B cell (primary cell): ENCODE results near the gene MPDZ. TPM values are rescaled to one million over a fixed set of nuclear protein-coding genes. Genes with fewer than 3 reads are reported as not detected.

Experiments used
- ATAC-seq: fragments of 200-7000 bp; cut with Tn5 transposase; one replicate; pipeline ENCODE4 v1.10.0; 2021; ENCODE audit warnings: low read depth, mild to moderate bottlenecking, moderate number of reproducible peaks, moderate library complexity
- CTCF ChIA-PET: fragments of 350-600 bp; sonication (Branson Sonifier 250); formaldehyde crosslinking; loops from one replicate; lab custom pipeline; 2021; ENCODE audit warnings: antibody characterized with exemption, inconsistent platforms; lab: Charles Lee
- POLR2A ChIA-PET: fragments of 350-600 bp; sonication (Branson Sonifier 250); formaldehyde crosslinking; loops from one replicate; lab custom pipeline; 2021; ENCODE audit warnings: antibody characterized with exemption; lab: Charles Lee
- DNase-seq: peaks from one replicate; pipeline ENCODE4 v3.0.0; 2013
- H2AFZ ChIP-seq: 2 replicates; pipeline ENCODE4 v1.6.1; 2012; ENCODE audit warnings: mild to moderate bottlenecking, low read depth, low read length; ENCODE audit not compliant: insufficient read depth, poor library complexity, severe bottlenecking
- H3K27ac ChIP-seq, 2 donors: 1 replicate in 1 of 2; 2 replicates in 1 of 2; pipeline ENCODE4 v1.5.1; 2012 to 2013; ENCODE audit warnings: low read length in 2 of 2, mild to moderate bottlenecking in 2 of 2, moderate library complexity in 1 of 2
- H3K27me3 ChIP-seq, 4 experiments: fragments of 200-600 bp in 1 of 4; sonication (generic) in 1 of 4; replicated peaks in 1 of 4; 1 replicate in 2 of 4; 2 replicates in 2 of 4; pipeline versions ENCODE4 v1.6.1 to v1.7.0; 2013 to 2016; ENCODE audit warnings: low read length in 3 of 4, mild to moderate bottlenecking in 2 of 4, mixed read lengths in 1 of 4, moderate library complexity in 1 of 4; ENCODE audit not compliant: insufficient read depth in 4 of 4, control insufficient read depth in 3 of 4; ENCODE audit errors: control extremely low read depth in 1 of 4
- H3K36me3 ChIP-seq, 2 experiments: replicated peaks in 1 of 2; 1 replicate in 1 of 2; 2 replicates in 1 of 2; pipeline versions ENCODE4 v1.6.1 to v1.7.1; 2013; ENCODE audit warnings: low read length in 1 of 2; ENCODE audit not compliant: insufficient read depth in 2 of 2, control insufficient read depth in 1 of 2; ENCODE audit errors: control extremely low read depth in 1 of 2, extremely low read depth in 1 of 2
- H3K4me1 ChIP-seq, 2 donors: fragments of 200-600 bp in 1 of 2; sonication (generic) in 1 of 2; 1 replicate in 1 of 2; 2 replicates in 1 of 2; pipeline versions ENCODE4 v1.5.1 to v1.6.1; 2013 to 2017; ENCODE audit warnings: low read length in 2 of 2; ENCODE audit not compliant: control insufficient read depth in 2 of 2, insufficient read depth in 2 of 2
- H3K4me2 ChIP-seq: replicated peaks from 2 replicates; pipeline ENCODE3; 2012; ENCODE audit warnings: mild to moderate bottlenecking, low read depth, low read length; ENCODE audit not compliant: poor library complexity, severe bottlenecking
- H3K4me3 ChIP-seq, 5 experiments: fragments of 200-600 bp in 1 of 5; sonication (generic) in 1 of 5; 1 replicate in 3 of 5; 2 replicates in 2 of 5; pipeline versions ENCODE4 v1.5.1 to v1.7.0; 2011 to 2016; ENCODE audit warnings: low read length in 4 of 5, mild to moderate bottlenecking in 4 of 5, low read depth in 2 of 5, control low read depth in 1 of 5, moderate library complexity in 1 of 5; ENCODE audit not compliant: insufficient read depth in 1 of 5; ENCODE audit errors: control extremely low read depth in 1 of 5, extremely low read depth in 1 of 5
- H3K79me2 ChIP-seq: fragments of 200-600 bp; sonication (generic); one replicate; pipeline ENCODE4 v1.6.0; 2016; ENCODE audit warnings: low read length; ENCODE audit not compliant: control insufficient read depth, insufficient read depth
- H3K9ac ChIP-seq: fragments of 200-600 bp; sonication (generic); 2 replicates; pipeline ENCODE4 v1.6.1; 2017; ENCODE audit warnings: mild to moderate bottlenecking, low read length, moderate library complexity
- H3K9me3 ChIP-seq, 3 donors: one replicate each; pipeline versions ENCODE4 v1.6.1 to v1.7.1; 2013; ENCODE audit warnings: low read length in 2 of 3; ENCODE audit not compliant: control insufficient read depth in 2 of 3, insufficient read depth in 1 of 3; ENCODE audit errors: control extremely low read depth in 1 of 3
- H4K20me1 ChIP-seq: 2 replicates; pipeline ENCODE4 v1.6.0; 2012; ENCODE audit warnings: mild to moderate bottlenecking, low read length; ENCODE audit not compliant: insufficient read depth, control insufficient read depth, poor library complexity, severe bottlenecking
- H3K27ac Mint-ChIP-seq: one replicate; pipeline ENCODE4 v1.8.0; 2021; ENCODE audit warnings: mixed read lengths
- H3K27me3 Mint-ChIP-seq: one replicate; pipeline ENCODE4 v1.8.0; 2021; ENCODE audit warnings: mixed read lengths
- H3K4me1 Mint-ChIP-seq: one replicate; pipeline ENCODE4 v1.8.0; 2021; ENCODE audit warnings: mixed read lengths
- H3K4me3 Mint-ChIP-seq: one replicate; pipeline ENCODE4 v1.8.0; 2021; ENCODE audit warnings: mixed read lengths
- H3K9me3 Mint-ChIP-seq: one replicate; pipeline ENCODE4 v1.8.0; 2022; ENCODE audit warnings: mixed read lengths; ENCODE audit not compliant: insufficient read depth
- CTCF ChIP-seq: fragments of 200-600 bp; IDR thresholded peaks from one replicate; pipeline ENCODE4 v1.8.0; 2022; ENCODE audit warnings: antibody characterized with exemption, mild to moderate bottlenecking
- EZH2 ChIP-seq: IDR thresholded peaks from 2 replicates; pipeline ENCODE4 v1.6.1; 2012; ENCODE audit warnings: borderline replicate concordance, low read depth, mild to moderate bottlenecking, moderate library complexity, low read length; ENCODE audit not compliant: insufficient read depth, poor library complexity, severe bottlenecking
- WGBS: methylation state at CpG from one replicate; pipeline ENCODE4 v1.1.5; 2013; ENCODE audit warnings: missing lambda C conversion rate; ENCODE audit not compliant: insufficient coverage; 5-methylcytosine and 5-hydroxymethylcytosine counted together
- intact Hi-C: fragments of 100-400 bp; cut with micrococcal nuclease; formaldehyde crosslinking; loops from one replicate; pipeline ENCODE4 v1.10.0; 2022
- polyA plus RNA-seq: library from polyadenylated mRNA; depleted of rRNA; stranded (reverse); fragments of >200 nt; gene quantifications from 2 replicates; pipeline ENCODE4 v1.2.3, GENCODE V29; 2012
- total RNA-seq, 2 donors: library from RNA; stranded (reverse); fragments of 120-200 nt in 1 of 2; gene quantifications; 1 replicate in 1 of 2; 2 replicates in 1 of 2; pipeline versions ENCODE4 v1.2.3 to v1.2.4, GENCODE V29; 2013 to 2022

MPDZ gene
- total and polyA plus RNA-seq, 2 donors (not counting 1 experiment from before 2014, with no cell fraction given): not detected

GRCh38 chr9:13158986-13159385 lies 120.5 kb downstream of the MPDZ start:
- H3K4me1 Mint-ChIP-seq: no peaks in the 10 kb centered on the region
- H3K4me3 Mint-ChIP-seq: no peak overlapping the region
- no peak overlapping the region for H2AFZ ChIP-seq
- no peaks in the 10 kb centered on the region for H3K4me1 ChIP-seq
- H3K9me3 ChIP-seq: no peaks in the 10 kb centered on the region
- WGBS: 93% methylated on average over 2 of the region's 3 CpGs
- H3K4me2 ChIP-seq: no peak overlapping the region
- no peak overlapping the region for H3K27ac Mint-ChIP-seq
- H3K9ac ChIP-seq: no peak overlapping the region
- no peak for DNase-seq
- H3K27me3 Mint-ChIP-seq: no peaks in the 10 kb centered on the region
- ATAC-seq: no peak
- ChIA-PET POLR2A (no interaction called here), CTCF (no interaction called here)
- H3K4me3 ChIP-seq: no peak overlapping the region
- H4K20me1 ChIP-seq: no peaks in the 10 kb centered on the region
- TF ChIP-seq CTCF (no peak), EZH2 (no peak)
- no peaks in the 10 kb centered on the region for H3K79me2 ChIP-seq
- no peaks in the 10 kb centered on the region for H3K27me3 ChIP-seq
- no peaks in the 10 kb centered on the region for H3K9me3 Mint-ChIP-seq
- intact Hi-C loops: no loop called here
- no peak overlapping the region for H3K27ac ChIP-seq
- H3K36me3 ChIP-seq: no peaks in the 10 kb centered on the region

DNA sequence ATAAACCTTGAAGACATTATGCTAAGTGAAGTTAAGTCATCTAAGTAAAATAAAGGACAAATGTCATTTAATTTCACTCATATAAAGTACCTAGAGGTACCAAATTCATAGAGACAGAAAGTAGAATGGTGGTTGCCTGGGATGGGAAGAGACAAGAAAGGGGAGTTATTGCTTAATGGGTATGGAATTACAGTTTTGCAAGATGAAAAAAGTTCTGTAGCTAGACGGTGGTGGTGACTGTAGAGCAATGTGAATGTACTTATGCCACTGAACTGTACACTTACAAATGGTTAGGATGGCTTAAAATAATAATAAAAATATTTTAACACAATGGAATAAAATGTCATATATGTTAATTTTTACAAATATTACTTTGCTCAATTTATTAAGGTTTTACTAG lies 128.0 kb downstream of the MPDZ start:
- Mint-ChIP-seq H3K27ac (no peak overlapping the region), H3K9me3 (peaks cover 7% of the 10 kb centered on the region), H3K27me3 (no peaks in the 10 kb centered on the region), H3K4me3 (no peak overlapping the region), H3K4me1 (no peaks in the 10 kb centered on the region)
- ChIA-PET CTCF (no interaction called here), POLR2A (no interaction called here)
- no peak overlapping the region for H3K4me2 ChIP-seq
- WGBS: no CpG with 5 or more reads among the region's 1 CpG
- ATAC-seq (no peak), DNase-seq (no peak)
- H4K20me1 ChIP-seq: no peaks in the 10 kb centered on the region
- no peak for TF ChIP-seq CTCF
- TF ChIP-seq EZH2: no peak
- no peaks in the 10 kb centered on the region for H3K27me3 ChIP-seq
- H3K4me3 ChIP-seq: no peak overlapping the region
- H3K9me3 ChIP-seq: no peaks in the 10 kb centered on the region
- H3K79me2 ChIP-seq: no peaks in the 10 kb centered on the region
- no peak overlapping the region for H3K27ac ChIP-seq
- H3K9ac ChIP-seq: no peak overlapping the region
- intact Hi-C loops: no loop called here
- H2AFZ ChIP-seq: no peak overlapping the region
- H3K36me3 ChIP-seq: no peaks in the 10 kb centered on the region
- H3K4me1 ChIP-seq: no peaks in the 10 kb centered on the region
